ENCODE data around the gene CSF2.
"Not testable (repeated sequence)": the region's sequence is repeated elsewhere in the genome, so short reads cannot be mapped to it uniquely, and the experiment has no call there.

CSF2 gene

DNA sequence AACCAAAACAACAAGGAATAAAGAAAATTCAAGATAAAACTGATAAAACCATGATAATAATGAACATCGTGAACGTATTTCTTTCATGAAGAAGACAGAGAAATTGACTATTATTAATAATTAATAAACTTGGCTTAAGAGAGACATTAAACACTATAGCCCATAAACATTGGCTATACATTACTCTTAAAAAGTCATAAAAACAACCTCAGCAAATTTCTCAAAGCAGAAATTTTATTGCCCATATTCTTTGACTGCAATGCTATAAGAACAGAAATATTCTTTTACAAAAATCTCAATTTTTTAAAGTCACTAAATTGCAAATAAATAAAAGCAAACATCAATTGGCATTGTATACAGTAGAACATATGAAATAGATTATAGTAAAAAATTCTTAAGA lies 42.5 kb downstream of the CSF2 start:
- DNase-seq (ENCODE audit: low read depth), result no peak
- H3K4me3 ChIP-seq (ENCODE audit: control insufficient read depth, low read depth, low read length), result no peak overlapping the region
- TF ChIP-seq, protein P1, sequence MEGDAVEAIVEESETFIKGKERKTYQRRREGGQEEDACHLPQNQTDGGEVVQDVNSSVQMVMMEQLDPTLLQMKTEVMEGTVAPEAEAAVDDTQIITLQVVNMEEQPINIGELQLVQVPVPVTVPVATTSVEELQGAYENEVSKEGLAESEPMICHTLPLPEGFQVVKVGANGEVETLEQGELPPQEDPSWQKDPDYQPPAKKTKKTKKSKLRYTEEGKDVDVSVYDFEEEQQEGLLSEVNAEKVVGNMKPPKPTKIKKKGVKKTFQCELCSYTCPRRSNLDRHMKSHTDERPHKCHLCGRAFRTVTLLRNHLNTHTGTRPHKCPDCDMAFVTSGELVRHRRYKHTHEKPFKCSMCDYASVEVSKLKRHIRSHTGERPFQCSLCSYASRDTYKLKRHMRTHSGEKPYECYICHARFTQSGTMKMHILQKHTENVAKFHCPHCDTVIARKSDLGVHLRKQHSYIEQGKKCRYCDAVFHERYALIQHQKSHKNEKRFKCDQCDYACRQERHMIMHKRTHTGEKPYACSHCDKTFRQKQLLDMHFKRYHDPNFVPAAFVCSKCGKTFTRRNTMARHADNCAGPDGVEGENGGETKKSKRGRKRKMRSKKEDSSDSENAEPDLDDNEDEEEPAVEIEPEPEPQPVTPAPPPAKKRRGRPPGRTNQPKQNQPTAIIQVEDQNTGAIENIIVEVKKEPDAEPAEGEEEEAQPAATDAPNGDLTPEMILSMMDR (IDR thresholded peaks at IDR 0.05; ENCODE audit: control insufficient read depth, insufficient read depth, low read depth, low read length, missing control alignments), result no peak

DNA sequence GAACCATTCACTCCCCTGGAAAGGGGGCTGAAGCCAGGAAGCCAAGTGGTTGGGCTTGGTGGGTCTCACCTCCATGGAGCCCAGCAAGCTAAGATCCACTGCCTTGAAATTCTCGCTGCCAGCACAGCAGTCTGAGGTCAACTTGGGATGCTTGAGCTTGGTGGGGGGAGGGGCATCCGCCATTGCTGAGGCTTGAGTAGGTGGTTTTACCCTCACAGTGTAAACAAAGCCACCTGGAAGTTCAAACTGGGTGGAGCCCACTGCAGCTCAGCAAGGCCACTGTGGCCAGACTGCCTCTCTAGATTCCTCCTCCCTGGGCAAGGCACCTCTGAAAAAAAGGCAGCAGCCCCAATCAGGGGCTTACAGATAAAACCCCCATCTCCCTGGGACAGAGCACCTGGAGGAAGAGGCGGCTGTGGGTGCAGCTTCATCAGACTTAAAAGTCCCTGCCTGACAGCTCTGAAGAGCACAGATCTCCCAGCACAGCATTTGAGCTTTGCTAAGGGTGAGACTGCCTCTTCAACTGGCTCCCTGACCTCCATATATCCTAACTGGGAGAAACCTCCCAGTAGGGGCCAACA lies 43.4 kb downstream of the CSF2 start:
- not testable (repeated sequence) for H3K4me3 ChIP-seq (ENCODE audit: control insufficient read depth, low read depth, low read length); DNase-seq (ENCODE audit: low read depth)

DNA sequence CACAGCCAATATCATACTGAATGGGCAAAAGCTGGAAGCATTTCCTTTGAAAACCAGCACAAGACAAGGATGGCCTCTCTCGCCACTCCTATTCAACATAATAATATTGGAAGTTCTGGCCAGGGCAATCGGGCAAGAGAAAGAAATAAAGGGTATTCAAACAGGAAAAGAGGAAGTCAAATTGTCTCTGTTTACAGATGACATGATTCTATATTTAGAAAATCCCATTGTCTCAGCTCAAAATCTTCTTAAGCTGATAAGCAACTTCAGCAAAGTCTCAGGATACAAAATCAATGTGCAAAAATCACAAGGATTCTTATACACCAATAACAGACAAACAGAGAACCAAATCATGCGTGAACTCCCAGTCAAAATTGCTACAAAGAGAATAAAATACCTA lies 47.1 kb downstream of the CSF2 start:
- not testable (repeated sequence) for H3K4me3 ChIP-seq (ENCODE audit: control insufficient read depth, low read depth, low read length); DNase-seq (ENCODE audit: low read depth)

DNA sequence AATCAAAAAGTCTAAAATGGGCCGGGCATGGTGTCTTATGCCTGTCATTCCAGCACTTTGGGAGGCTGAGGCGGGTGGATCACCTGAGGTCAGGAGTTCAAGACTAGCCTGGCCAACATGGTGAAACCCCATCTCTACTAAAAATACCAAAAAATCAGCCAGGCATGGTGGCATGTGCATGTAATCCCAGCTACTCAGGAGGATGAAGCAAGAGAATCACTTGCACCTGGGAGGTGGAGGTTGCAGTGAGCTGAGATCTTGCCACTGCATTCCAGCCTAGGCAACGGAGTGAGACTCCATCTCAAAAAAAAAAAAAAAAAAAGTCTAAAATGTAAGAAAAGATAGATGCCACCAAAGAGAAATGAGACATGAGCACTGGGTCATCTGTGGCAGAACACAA lies 49.4 kb downstream of the CSF2 start:
- DNase-seq (ENCODE audit: low read depth); H3K4me3 ChIP-seq (ENCODE audit: control insufficient read depth, low read depth, low read length): not testable (repeated sequence)

DNA sequence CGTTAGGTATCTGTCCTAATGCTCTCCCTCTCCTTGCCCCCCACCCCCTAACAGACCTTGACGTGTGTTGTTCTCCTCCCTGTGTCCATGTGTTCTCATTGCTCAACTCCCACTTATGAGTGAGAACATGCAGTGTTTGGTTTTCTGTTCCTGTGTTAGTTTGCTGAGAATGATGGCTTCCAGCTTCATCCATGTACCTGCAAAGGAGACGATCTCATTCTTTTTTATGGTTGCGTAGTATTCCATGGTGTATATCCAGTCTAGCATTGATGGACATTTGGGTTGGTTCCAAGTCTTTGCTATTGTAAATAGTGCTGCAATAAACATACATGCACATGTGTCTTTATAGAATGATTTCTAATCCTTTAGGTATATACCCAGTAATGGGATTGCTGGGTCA lies 50.0 kb downstream of the CSF2 start:
- H3K4me3 ChIP-seq (ENCODE audit: control insufficient read depth, low read depth, low read length); DNase-seq (ENCODE audit: low read depth): not testable (repeated sequence)
